ENCODE measurements around the gene CALCR.

DNA sequence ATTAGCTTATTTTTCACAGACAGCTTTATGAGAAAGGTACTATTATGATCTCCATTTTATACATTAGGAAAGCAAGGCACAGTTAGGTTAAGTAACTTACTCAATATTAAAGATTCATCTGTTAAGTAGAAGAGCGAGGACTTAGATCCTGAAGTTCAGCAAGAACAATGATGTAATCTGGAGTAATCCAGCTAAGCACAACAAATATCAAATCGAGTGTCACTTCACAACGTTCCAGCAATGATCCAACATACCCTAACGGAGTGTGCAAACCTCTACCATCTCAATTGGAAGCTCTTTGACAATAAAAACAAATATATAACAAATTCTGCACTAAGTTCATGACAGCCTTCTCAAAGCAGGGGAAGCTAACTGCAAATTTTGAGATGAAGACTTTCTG, 121.3 kb downstream of the CALCR start:
- TF ChIP-seq GATA2 (IDR thresholded peaks at IDR 0.05; ENCODE audit: low read depth, low read length), result no peak
- TF ChIP-seq GATA3 (IDR thresholded peaks at IDR 0.05; ENCODE audit: low read depth, low read length), result no peak
